HCEC 1CT (cell line): ENCODE data around the gene ZNF219.

Source experiments
- DNase-seq: peaks from one replicate; pipeline ENCODE4 v3.0.0-alpha.2; 2017

The ZNF219 gene

DNA sequence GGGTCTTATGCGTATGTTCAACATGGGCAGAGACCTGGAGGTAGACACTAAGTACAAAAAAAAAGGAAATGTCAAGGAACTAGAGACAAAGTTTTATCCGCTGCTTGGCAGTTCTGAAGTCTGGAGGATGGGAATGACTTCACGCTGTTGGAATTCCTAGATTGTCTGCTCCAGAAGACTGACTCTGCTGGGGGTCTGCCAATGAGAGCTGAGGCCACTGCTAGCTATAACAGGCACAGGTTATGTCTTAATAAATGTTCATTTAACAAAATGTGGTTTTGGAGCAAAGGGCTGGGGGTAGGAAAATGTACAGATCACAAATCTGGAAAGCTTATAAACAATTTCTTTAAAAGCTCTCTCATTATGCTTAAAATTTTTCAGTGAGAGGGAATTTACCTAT is 35.0 kb downstream of the ZNF219 start:
- peak; percentile 55 for DNase-seq

DNA sequence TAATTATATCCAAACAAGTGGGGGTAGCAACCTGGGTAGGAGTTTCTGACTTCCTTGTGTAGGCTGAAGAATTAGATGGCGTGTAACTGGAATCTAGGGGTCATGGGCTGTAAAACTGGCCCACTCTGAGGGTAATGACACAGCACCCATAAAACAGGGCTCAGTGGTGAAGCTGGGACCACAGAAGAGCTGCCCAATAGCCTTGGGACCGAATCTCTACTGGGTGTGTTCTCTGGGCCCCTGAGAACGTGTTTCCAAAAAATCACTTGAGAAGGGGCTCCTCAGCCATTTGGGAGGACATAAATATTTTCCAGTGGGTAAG is 37.1 kb downstream of the ZNF219 start:
- no peak for DNase-seq

- DNase-seq = no peak
Measured at GRCh38 chr14:21060614-21061346, 37.7 kb downstream of the ZNF219 start.

DNA sequence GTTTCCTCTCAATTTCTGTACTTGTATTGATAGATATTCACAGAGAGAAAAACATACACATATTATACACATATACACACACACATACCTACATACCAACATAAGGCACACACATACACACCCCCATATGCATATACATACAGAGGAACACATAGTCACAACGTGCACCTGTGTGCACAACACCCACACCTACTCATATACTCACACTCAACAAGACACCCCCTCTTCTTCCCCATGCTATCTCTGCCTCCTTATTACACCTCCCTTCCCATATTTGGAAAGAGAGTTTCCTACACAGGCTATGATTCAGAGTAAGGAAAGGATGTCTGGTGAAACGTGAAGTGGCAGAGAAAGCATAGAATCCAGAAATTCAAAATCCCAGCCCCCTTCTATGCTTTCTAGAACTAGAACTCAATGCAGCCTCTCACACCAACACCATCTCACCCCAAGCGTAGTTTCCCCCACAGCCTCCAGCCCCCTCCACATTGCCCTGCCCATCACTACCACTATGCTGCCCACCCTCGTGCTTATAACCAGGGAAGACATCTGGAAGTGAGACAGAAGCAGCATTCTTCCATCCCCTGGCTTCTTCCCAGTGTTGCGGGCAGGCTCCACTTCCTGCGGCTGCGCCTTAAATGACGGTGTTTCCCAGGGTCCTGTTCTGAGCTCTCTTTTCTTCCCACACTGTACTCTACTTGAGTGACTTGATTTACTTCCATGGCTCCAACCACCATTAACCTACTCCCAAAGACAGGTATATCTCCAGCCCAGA is 38.4 kb downstream of the ZNF219 start:
- DNase-seq = no peak

GRCh38 chr14:21058903-21059302 is 39.6 kb downstream of the ZNF219 start:
- DNase-seq = no peak

DNA sequence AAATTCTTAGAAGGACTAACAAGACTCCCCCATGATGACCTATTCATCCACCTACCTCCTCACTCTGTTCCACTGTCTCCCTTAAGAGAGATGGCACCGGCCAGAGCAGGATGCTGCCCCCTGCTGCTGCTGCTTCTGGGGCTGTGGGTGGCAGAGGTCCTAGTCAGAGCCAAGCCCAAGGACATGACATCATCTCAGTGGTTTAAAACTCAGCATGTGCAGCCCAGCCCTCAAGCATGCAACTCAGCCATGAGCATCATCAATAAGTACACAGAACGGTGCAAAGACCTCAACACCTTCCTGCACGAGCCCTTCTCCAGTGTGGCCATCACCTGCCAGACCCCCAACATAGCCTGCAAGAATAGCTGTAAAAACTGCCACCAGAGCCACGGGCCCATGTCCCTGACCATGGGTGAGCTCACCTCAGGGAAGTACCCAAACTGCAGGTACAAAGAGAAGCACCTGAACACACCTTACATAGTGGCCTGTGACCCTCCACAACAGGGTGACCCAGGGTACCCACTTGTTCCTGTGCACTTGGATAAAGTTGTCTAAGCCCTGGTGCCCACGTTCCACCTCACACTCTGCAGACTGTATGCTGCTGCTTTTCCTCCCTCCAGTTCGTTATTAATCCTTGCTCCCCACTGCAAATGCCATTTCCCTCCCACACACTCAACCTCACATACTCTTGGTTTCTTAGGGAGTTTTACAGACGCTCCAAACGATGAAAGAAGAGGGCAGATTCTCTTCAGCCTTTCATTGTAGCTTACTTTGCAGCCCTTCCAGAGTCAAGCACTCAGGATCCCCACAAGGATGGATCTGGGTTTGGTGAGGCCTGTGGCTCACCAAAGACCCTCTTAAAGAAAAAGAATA is 40.4 kb downstream of the ZNF219 start, which contains the start of gene RNASE8:
RNASE8 (plus strand) TSS at position 20 of the 873 bp plus-strand sequence; CDS start at position 91, 71 bp downstream.
- peak; percentile 28 for DNase-seq

DNA sequence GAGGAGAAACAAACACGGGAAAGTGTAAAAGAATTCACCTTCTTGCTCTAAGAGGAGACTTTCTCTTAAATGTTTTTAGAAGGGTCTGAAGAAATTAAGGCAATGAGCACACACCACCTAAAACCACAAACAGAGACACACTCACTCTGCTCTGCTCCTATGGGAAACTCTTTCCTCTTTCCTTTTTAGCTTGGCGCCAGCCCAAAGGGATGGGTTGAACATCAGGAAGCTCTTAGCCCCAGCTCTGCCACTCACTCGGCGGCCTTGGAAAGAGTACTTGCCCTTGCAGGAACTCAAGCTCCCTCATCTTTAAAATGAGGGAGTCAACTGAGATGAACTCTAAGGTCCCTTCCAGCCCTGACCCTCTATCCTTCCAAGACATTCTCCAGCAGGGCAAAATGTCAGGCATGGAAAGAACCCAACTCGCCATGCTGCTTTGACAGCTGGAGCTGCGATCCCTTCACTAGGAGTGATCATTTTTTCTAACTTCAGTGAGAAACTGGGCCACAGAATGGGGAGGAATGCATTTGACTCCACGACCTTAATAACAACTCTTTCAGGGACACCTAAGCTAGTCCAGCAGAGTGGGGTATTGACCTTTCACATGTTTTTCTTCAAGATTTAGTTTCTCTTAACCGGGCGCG is 41.8 kb downstream of the ZNF219 start:
- DNase-seq = no peak

DNA sequence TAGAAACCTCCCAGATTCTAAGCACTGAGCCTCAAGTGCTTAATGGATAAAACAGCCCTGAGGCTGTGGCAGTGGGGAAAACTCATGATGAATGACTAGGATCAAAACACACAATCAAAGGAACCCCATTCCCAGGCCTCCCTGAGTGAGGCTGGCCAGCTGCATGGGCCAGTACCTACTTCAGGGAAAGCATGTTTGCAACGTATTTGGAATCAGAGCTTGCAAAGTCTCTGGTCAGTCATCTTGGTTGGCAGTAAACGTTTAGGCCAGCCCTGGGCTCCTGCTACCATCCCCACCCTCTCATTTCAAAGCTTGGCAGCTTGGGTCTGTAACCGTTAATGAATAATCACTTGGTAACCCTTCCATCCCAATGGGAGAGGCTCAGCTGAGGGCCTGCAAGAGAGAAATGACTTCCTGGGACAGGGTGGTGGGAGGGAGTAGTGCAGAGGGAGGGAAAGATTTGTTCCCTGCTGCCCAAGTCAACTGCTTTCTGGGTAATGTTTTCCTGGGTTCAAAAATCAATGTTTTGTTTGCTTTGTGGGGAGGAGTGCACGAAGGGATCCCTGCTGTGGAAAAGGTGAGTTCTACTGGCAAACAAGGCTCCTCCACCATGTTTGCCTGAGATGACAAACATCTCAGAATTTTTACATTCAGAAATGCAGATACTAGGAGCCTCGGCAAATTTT is 42.9 kb downstream of the ZNF219 start:
- no peak for DNase-seq

DNA sequence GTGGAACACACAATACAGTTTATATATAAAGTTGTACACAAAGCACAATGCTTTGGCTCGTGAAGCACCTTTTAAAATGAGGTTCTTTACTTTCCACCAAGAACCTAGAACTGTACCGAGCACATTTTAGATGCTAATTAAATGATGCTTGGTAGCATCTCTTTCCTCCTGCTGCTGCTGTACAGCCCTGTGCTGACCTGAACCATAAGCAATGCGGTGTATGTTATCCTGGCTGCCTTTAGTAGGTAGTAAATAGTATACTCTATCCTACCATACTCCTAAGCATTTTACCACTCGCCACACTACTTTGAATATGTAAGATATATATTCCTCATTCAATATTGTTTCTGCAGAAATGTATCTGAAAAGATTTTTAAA is 43.7 kb downstream of the ZNF219 start:
- no peak for DNase-seq

- DNase-seq = no peak
Measured at GRCh38 chr14:21054123-21054767, 44.2 kb downstream of the ZNF219 start.

DNA sequence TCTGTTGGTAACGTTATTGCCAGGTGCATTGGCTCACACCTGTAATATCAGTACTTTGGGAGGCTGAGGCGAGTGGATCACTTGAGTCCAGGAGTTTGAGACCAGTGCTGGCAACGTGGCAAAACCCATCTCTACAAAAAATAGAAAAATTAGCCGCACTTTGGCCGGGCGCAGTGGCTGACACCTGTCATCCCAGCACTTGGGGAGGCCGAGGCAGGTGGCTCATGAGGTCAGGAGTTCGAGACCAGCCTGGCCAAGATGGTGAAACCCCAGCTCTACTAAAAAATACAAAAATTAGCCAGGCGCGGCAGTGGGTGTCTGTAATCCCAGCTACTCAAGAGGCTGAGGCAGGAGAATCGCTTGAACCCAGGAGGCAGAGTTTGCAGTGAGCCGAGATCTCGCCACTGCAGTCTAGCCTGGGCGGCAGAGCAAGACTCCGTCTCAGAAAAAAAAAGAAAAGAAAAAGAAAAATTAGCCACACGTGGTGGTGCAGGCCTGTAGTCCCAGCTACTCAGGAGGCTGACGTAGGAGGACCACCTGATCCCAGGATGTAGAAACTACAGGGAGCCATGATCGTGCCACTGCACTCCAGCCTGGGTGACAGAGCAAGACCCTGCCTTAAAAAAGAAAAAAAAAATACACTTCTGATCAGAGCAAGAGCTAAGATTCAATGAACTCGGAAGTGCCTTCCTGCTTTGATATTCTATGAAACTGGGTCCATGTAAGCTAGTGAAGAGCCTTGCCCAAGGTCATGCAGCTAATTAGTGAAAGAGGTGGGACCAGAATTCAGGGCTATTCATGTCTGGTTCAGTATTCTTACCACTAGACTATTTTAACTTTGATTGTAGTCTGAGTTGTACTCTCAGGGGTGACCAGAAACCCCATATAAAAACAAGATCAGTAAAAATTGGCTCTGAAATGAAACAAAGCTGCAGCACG is 45.0 kb downstream of the ZNF219 start:
- no peak for DNase-seq

- no peak for DNase-seq
Measured at GRCh38 chr14:21050597-21050996, 47.9 kb downstream of the ZNF219 start.

DNA sequence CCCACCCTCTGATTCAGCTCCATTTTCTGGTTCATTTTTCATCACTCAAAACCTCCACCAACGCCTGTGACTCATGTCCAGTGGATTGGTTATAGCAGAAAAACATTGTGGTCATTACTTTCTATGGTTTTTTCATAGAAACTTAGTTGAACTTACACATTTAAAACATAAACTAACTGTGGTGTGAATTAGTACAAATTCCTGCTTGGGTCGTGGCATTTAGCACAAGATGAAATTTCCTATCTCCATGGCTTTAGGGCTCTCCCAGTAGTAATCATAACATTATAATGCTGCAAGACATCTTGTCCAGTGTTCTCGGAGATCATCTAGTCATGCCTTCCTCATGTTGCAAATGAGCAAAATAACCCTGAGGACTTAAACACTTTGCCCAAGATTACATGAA is 49.2 kb downstream of the ZNF219 start:
- DNase-seq = no peak

- DNase-seq = no peak
Measured at GRCh38 chr14:21048638-21049037, 49.8 kb downstream of the ZNF219 start.

DNA sequence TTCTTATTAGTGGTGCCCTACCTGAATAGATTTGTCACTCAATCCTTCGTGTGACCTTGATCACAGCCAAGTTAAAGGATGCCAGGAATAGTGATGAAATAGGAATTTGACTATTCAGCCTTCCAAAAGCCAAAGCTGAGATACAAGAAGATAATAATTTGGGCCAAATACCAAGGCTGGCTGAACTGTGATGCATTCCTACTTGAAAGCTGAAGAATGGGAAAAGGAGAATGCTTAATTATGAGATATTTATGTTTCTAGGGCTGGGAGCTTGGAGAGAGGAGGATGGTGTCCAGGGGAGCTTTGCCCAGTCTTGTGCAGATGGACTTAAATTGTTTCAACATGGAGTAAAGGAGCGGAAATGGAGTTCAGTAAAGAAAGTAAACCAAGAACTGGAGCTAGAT is 51.1 kb downstream of the ZNF219 start:
- DNase-seq = no peak

- DNase-seq = no peak
Measured at GRCh38 chr14:21043974-21044618, 54.4 kb downstream of the ZNF219 start.

DNA sequence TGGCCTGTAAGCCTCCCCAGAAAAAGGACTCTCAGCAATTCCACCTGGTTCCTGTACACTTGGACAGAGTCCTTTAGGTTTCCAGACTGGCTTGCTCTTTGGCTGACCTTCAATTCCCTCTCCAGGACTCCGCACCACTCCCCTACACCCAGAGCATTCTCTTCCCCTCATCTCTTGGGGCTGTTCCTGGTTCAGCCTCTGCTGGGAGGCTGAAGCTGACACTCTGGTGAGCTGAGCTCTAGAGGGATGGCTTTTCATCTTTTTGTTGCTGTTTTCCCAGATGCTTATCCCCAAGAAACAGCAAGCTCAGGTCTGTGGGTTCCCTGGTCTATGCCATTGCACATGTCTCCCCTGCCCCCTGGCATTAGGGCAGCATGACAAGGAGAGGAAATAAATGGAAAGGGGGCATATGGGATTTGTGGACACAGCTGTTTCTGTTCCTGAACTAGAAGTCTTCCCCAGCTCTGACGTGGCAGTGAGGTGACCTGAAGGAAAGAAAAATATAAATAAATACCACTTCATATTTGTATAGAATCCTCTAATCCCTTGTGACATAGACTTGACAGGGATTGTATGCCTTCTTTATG is 55.0 kb downstream of the ZNF219 start:
- DNase-seq = no peak

DNA sequence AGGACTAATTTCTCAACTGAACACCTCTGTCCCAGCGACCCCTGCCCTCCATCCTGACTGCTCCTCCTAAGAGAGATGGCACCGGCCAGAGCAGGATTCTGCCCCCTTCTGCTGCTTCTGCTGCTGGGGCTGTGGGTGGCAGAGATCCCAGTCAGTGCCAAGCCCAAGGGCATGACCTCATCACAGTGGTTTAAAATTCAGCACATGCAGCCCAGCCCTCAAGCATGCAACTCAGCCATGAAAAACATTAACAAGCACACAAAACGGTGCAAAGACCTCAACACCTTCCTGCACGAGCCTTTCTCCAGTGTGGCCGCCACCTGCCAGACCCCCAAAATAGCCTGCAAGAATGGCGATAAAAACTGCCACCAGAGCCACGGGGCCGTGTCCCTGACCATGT is 55.5 kb downstream of the ZNF219 start:
- DNase-seq = no peak

DNA sequence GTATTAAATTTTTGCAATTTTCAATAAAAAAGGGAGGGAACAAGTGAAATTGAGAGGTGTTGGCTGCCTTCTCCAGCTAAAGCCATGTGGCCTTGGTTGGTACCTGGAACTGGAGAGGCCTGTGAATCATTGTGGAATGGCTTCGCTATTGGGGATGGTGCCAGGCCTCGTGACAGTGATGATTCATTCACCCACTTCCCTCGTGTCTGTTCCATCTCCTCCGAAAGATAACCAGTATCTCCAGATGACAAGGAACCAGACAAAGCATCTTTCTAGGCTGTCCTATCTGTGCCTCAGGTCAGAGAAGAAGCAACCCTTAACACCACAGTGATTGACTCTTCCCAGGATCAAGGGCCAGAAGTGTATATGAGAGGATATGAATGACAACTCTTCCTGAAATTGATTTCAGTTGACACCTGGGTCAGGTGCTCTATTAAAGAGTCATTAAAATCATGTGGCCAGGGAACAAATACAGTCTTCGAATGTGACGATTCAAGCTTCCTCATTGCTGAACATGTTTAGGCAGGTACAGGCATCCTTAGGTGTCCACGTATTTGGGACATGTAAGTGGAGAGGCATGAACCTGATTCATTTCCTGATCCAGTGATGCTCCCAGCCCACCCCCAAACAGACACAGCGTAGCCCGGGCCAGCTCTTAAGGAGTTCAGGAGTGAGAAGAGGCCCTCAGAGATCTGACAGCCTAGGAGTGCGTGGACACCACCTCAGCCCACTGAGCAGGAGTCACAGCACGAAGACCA is 56.6 kb downstream of the ZNF219 start, which contains the start of gene RNASE7:
RNASE7 (plus strand) TSS at position 687 of the 758 bp plus-strand sequence. CDS start 631 bp downstream, outside the sequence.
- DNase-seq = peak; percentile 6
